ENCODE measurements around the gene RAI1.
A peak's percentile ranks its signal among the peaks of the same experiment; 100 is the strongest.

Gene RAI1

GRCh38 chr17:17745476-17746455, 64.5 kb downstream of the RAI1 start:
- peak in 9 of 51 donors; percentile 26 to 41 (median 36) for DNase-seq

GRCh38 chr17:17748179-17748578, 66.9 kb downstream of the RAI1 start:
- no peak for DNase-seq

GRCh38 chr17:17748604-17749003, 67.3 kb downstream of the RAI1 start:
- DNase-seq = no peak

DNA sequence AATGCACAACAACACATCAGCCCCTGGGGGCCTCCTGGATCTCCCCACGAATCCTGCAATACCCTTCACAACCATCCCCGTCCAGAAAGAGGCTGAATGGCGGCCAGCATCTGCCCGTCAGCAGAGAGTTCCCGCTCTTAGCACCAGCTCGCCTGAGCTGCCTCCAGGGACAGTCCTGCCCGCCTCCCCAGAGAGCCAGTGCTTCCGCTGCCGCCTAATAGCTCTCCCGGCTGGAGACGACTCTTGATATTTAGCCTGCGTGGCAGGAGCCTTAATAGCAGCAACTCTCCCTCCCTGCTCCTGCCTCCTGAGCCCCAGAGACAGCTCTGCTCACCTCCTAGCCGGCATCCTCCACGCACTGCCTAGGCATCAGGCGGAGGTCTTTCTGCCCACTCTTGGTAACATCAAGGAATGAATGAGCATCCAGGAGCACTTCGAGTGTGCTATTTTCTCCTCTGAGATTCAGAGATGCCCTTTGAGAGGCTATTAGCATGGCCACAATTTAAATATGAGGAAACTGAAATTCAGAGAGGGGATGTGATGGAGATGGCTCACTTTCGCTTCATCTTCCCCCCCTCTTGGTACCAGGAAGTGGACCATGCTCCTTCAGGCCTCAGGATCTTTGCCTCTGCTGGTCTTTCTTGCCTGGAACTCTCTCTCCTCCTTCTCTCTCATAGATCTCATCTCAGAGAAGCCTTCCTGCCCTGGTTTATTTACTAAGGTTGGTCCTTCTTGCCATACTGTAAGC, 67.9 kb downstream of the RAI1 start:
- peak in 20 of 51 donors; percentile 17 to 60 (median 44) for DNase-seq

- DNase-seq = peak in 43 of 51 donors; percentile 21 to 81 (median 53)
Measured at GRCh38 chr17:17749921-17750320, 68.7 kb downstream of the RAI1 start.

DNA sequence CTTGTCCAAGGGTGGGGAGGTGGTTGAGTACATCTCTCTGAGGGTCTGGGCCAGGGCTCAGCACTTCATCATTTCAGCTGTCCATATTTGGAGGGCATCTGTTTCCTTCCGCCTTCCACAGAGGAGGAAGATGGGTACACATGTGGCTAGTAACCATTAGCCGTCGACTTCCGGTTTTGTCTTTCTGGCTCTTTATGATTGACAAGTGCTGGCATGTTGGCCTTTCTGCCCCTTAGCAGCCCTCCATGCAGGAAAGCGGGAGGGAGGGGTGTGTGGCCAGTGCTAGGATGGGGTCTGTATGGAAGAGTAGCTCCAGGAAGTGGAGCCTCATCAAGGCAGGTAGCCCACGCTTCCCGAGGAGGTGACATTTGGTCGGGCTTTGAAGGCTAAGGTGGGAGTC, 69.6 kb downstream of the RAI1 start:
- no peak for DNase-seq

DNA sequence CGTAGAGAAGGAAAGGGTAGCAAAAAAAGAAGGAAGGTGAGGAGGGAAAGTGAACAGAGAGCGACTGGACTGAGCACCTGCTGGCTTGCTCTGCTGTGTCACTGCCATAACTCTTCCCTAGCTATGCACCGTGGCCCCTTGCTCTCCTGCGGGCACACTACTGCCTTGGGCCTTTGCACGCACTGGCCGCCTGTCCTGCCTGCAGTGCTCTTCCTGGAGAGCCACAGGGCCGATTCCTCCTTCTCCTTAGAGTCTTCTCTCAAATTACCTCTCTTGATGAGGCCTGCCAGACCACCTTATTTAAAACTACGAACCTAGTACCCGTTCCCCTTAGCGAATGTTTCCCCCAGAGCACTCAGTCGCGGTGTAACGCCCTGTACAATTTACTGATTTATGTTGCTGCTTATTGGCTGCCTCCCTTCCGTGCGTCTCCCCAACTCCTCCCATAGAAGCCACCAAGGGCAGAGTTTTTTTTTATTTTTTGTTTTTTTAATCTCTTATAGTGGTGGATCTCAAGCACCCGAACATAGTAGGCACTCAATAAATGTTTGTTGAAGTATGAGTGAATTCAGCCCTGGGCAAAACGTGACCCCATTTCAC, 70.3 kb downstream of the RAI1 start:
- no peak for DNase-seq

DNA sequence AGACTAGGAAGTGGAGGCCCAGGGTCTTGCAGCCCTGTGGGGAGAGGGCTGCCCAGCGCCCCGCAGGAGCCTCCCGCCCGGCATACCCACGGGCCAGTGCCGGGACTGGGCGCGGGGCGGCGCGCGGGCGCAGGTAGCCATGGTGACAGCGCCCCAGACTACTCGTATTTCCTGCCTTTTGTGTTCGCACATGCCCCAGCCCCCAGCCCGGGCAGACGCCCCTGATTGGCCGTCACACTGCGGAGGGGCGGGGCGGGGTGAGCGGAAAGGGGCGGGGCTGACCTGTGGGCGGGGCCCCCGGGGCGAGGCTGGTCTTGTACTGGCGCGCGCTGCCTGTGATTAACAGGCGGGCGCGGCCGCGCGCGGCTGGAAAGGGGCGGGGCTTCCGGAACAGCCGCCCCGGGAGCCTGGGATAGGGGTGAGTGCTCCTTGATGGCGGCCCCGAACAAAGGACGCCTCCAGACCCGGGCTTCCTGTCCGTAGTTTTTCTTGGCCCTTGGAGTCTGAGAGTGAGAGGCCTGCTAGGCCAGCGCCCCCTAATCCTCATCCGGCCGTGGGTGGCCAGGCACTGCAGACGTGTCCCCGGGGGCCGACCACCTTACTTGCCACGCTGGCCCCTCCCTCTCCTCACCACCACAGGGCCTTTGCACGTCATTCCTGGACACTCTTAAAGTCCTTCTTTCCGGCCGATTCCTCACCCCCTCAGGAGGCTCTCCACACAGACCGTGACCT, 71.0 kb downstream of the RAI1 start:
- peak in 50 of 51 donors; percentile 68 to 98 (median 92) for DNase-seq

GRCh38 chr17:17752821-17753321, 71.6 kb downstream of the RAI1 start:
- DNase-seq = peak in 25 of 51 donors; percentile 19 to 69 (median 47)

DNA sequence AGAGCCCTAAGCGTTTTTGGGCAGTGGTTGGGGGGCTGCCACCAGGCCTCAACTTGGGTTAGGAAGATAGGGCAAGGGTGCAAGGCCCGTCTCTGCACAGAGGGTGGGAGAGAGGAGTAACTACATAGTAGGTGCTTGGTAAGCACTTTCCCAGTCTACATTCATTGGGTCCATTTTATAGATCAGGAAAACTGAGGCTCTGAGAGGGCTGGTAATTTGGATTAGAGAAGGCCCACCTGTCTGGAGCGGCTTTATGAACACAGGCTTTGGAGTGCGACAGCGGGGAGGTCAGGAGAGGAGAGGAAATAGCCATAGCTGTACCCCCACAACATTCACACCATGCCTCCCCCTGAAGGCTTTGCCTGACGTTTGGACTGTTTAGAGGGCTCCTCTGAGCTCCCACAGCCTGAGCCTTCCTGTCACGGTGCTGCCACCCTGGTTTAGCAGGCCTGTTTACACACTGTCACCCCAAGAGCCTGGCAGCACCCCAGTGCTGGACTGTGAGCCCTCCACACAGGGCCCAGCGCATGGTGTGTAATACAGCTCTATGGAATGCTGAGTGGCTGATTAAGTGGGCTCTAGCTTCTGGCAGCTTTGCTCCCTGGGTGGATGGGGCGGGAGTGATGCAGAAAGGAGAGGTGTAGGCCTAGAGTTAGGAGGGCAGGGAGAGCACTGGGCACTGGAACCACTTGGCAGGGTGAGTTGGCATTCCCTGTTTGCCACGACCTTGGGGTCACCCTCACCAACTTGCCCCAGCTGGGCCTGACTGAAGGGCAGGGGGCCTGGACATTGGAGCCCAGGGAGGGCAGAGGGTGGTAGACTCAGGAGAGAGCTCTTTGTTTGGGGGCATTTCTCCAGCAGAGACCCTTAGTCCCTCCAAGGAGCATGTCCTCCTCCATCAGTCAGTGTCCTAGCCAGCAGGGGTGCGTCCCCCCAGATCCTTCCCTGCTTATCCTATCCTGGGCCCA, 73.7 kb downstream of the RAI1 start:
- no peak for DNase-seq

- DNase-seq = no peak
Measured at GRCh38 chr17:17755715-17756114, 74.5 kb downstream of the RAI1 start.

GRCh38 chr17:17757391-17757791, 76.1 kb downstream of the RAI1 start:
- no peak for DNase-seq

DNA sequence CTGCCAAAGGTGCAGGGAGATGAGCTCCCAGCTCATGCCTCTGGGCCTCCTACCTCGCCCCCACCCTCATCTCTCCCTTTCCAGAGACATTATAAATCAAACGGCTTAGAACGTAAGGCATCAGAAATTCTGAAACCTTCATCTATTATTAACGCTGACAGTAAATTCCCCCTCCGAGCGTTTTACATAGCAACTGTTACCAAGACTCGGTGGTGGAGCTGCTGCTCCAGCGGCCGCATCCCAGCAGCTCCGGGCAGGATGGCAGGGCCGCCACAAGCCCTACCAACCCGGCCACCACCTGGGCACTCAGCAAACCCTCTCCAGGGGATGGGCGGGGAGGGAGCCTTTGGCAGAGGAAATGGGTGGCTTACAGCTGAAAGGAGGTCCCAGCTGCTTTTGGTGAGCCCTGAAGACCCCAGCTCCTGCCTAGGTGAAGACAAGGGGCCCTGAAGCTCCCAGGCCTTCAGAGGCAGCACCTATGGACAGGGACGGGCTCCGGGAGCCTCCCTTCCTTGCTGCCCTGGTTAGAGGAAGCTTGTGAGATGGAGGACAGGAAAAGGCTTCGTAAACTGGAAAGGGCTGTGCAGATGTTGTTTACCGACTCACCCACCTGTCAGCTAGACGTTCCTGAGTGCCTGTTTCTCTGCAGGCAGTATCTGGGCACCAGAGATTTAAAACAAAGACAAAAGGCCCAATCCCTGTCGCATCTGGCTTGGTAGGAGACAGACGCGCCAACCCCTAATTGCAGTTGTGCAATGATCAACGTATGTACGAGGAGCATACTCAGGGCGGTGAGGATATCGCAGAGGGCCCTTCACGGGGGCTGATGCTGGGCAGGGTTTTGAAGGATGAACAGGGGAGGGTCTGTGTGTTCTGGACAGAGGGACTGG, 76.9 kb downstream of the RAI1 start:
- peak in 2 of 51 donors; percentile 20 to 31 for DNase-seq

GRCh38 chr17:17758941-17759563, 77.8 kb downstream of the RAI1 start:
- no peak for DNase-seq

DNA sequence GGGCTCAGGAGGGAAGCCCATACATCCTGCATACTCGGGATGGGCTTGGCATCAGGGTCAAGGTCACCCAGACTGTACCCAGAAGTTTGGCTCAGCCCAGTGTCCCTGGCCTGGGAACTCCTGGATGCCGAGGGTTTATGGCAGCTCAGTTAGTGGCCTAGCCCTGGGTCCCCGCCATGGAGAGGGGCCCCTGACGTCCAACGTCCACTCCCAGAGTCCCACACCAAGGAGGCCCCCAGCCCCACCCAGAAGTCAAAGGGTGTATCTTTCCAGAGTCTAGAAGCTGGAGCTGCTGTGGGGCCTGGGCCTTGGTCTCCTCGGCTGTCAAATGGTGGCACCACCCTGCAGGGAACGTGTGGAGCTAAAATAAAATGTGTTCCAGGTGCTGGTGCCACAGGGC, 79.1 kb downstream of the RAI1 start:
- DNase-seq = no peak

- no peak for DNase-seq
Measured at GRCh38 chr17:17760872-17761550, 79.8 kb downstream of the RAI1 start.

DNA sequence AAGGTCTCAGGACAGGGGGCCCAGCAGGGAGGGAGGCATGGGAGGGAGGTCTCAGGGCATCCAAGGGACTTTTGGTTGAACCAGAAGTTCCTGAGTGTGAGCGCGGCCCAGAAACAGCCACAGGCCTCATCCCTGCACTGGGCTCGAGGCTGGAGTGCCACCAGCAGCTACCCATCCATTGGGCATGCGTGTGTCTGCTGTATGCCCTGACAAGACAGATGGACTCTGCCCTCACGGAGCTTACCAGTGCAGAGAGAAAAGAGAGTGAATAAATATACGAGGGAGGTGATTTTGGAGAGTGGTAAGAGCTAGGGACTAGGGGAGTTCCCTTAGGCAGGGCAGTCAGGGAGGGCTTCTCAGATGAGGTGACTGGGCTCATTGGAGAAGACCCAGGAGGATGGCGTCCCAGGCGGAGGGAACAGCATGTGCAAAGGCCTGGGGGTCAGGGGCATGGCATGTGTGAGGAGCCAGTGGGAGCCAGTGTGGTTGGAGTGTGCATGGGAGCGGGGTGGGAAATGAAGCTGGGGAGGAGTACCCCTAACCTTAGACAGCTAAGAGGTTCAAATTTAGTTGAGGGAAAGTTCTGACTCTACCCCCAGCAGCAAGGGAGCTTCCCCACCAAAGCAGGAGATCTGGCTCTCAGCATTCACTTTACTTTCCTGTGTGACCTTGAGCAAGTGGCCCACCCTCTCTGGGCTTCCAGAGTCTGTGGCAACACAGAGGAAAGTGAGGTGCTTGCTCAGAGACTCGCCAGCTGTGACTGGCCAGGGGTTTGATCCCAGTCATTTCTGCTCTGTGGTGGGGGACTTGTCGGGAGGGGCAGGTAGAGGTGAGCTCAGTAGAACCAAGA, 80.9 kb downstream of the RAI1 start:
- no peak for DNase-seq
